ENCODE measurements around the gene DCAF10. TPM values are rescaled to one million over a fixed set of nuclear protein-coding genes. Genes with fewer than 3 reads are reported as not detected.

The DCAF10 gene
- total and polyA plus RNA-seq, 2 of the 13 experiments (the other 11 are each of a cell fraction or from before 2014, with no cell fraction given) = 9.2 to 20.3 TPM

DNA sequence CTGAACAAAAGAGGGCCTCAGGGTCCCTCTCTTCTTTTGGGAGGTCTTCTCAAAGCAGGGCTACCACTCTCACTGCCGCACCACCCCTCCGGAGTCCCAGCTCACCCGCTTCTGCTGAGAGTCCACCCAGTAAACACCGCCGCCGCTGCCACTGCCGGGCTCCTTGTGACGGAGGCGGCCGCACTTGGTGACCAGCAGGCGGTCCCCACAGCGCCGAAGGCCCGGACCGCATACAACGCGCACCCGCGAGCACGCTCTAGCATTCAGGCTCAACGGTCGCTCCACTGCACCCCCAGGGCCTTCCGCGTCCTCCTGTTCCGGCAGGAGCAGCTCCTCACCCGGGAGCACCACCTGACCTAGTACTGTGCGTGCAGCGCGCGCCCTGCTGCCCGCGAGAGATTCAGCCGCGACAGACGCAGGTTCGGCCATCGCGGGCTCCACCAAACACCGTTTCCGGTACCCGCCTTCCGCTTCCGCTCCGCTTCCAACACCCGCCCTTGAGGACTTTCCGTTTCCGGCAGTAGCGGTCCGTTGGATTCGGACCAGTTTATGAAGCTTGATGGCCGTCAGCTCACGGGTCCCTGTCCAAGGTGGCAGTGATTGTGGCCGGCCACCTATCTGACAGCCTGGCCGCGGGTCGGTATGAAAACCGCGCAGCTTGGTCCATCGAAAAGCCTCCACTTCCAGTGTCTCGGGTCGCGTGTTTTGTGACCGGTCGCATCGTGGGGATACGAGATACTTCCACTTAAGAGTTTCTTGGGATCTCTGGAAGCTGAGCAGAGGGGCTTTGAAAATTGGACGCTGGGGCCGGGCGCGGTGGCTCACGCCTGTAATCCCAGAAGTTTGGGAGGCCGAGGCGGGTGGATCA is 15.7 kb upstream of the DCAF10 start, which contains the start of gene EXOSC3 (continued):
- TF ChIP-seq ZBTB40 (IDR thresholded peaks at IDR 0.05) (peak; percentile 89), ZBTB40 (CRISPR knock-in tag; IDR thresholded peaks at IDR 0.05) (peak; percentile 81), ATAD3A (CRISPR knock-in tag; IDR thresholded peaks at IDR 0.05) (no peak), SRSF9 (IDR thresholded peaks at IDR 0.05; ENCODE audit: borderline replicate concordance, insufficient read depth, low read depth, low read length, poor library complexity, severe bottlenecking) (no peak), ZBTB4 (CRISPR knock-in tag; IDR thresholded peaks at IDR 0.05; ENCODE audit: borderline replicate concordance) (peak; percentile 92), TRIM24 (CRISPR knock-in tag; IDR thresholded peaks at IDR 0.05) (no peak), NFATC3 (CRISPR knock-in tag; IDR thresholded peaks at IDR 0.05) (no peak), ZNF878 (CRISPR knock-in tag; IDR thresholded peaks at IDR 0.05) (no peak; the same call in 1 of the 2 replicates)
- TF ChIP-seq, protein P1, sequence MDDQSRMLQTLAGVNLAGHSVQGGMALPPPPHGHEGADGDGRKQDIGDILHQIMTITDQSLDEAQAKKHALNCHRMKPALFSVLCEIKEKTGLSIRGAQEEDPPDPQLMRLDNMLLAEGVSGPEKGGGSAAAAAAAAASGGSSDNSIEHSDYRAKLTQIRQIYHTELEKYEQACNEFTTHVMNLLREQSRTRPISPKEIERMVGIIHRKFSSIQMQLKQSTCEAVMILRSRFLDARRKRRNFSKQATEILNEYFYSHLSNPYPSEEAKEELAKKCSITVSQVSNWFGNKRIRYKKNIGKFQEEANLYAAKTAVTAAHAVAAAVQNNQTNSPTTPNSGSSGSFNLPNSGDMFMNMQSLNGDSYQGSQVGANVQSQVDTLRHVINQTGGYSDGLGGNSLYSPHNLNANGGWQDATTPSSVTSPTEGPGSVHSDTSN (CRISPR knock-in tag; IDR thresholded peaks at IDR 0.05; ENCODE audit: borderline replicate concordance) = no peak; the same call in 1 of the 2 replicates
- TF ChIP-seq, protein P2, sequence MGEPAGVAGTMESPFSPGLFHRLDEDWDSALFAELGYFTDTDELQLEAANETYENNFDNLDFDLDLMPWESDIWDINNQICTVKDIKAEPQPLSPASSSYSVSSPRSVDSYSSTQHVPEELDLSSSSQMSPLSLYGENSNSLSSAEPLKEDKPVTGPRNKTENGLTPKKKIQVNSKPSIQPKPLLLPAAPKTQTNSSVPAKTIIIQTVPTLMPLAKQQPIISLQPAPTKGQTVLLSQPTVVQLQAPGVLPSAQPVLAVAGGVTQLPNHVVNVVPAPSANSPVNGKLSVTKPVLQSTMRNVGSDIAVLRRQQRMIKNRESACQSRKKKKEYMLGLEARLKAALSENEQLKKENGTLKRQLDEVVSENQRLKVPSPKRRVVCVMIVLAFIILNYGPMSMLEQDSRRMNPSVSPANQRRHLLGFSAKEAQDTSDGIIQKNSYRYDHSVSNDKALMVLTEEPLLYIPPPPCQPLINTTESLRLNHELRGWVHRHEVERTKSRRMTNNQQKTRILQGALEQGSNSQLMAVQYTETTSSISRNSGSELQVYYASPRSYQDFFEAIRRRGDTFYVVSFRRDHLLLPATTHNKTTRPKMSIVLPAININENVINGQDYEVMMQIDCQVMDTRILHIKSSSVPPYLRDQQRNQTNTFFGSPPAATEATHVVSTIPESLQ (CRISPR knock-in tag; conservative IDR thresholded peaks at IDR 0.05) = no peak

Measured in HepG2 (cell line).